Endothelial cell of umbilical vein (primary cell): ENCODE measurements around the gene TOMM34. TPM values are rescaled to one million over a fixed set of nuclear protein-coding genes. Genes with fewer than 3 reads are reported as not detected.

ENCODE experiments used
- BruUV-seq: library from RNA; stranded (reverse); fragments of 400-500 nt; replicated peaks from 2 replicates; lab custom pipeline; 2021; lab: Mats Ljungman, UMichigan
- CTCF ChIA-PET: fragments of 300-600, 350-600 bp; sonication (Branson Sonifier 250); formaldehyde crosslinking; loops from one replicate; lab custom pipeline; 2021; ENCODE audit warnings: antibody characterized with exemption, inconsistent platforms; lab: Charles Lee
- POLR2A ChIA-PET: fragments of 300-600, 350-600 bp; sonication (Branson Sonifier 250); formaldehyde crosslinking; loops from one replicate; lab custom pipeline; 2021; ENCODE audit warnings: antibody characterized with exemption, inconsistent platforms; lab: Charles Lee
- DNase-seq: peaks from one replicate; pipeline ENCODE4 v3.0.0-alpha.2; 2011; ENCODE audit warnings: low read depth, low spot score
- FAIRE-seq: peaks from 2 replicates; lab custom pipeline; 2011; peaks lifted over from hg19 to GRCh38; lab: Jason Lieb, UNC
- H2AFZ ChIP-seq: 2 replicates; pipeline ENCODE4 v1.6.0; 2012; ENCODE audit warnings: low read depth, low read length, control low read depth, inconsistent platforms
- H3K27ac ChIP-seq: 2 replicates; pipeline ENCODE4 v1.5.1; 2011; ENCODE audit warnings: low read depth, mild to moderate bottlenecking, control low read depth, low read length, moderate library complexity; ENCODE audit not compliant: insufficient read depth
- H3K27me3 ChIP-seq, 2 experiments: 2 replicates each; pipeline versions ENCODE4 v1.6.0 to v1.6.1; 2011; ENCODE audit warnings: low read length in 2 of 2, mixed read lengths in 1 of 2; ENCODE audit not compliant: control insufficient read depth in 2 of 2, insufficient read depth in 2 of 2
- H3K36me3 ChIP-seq, 2 experiments: 2 replicates in 1 of 2; 3 replicates in 1 of 2; pipeline ENCODE4 v1.5.1; 2011; ENCODE audit warnings: low read length in 2 of 2, mild to moderate bottlenecking in 1 of 2, moderate library complexity in 1 of 2; ENCODE audit not compliant: control insufficient read depth in 2 of 2, insufficient read depth in 2 of 2; ENCODE audit errors: extremely low read depth in 1 of 2
- H3K4me1 ChIP-seq: 3 replicates; pipeline ENCODE4 v1.5.1; 2011; ENCODE audit warnings: mild to moderate bottlenecking, low read length; ENCODE audit not compliant: control insufficient read depth, insufficient read depth; ENCODE audit errors: extremely low read depth
- H3K4me2 ChIP-seq: 2 replicates; pipeline ENCODE4 v1.6.1; 2011; ENCODE audit warnings: low read length, control low read depth, mixed read lengths; ENCODE audit not compliant: insufficient read depth
- H3K4me3 ChIP-seq, 3 experiments: fragments of 200-600 bp in 1 of 3; sonication (generic), shearing (Covaris generic) in 1 of 3; replicated peaks in 1 of 3; 2 replicates each; pipeline ENCODE4 v1.5.1; 2011 to 2016; ENCODE audit warnings: control low read depth in 3 of 3, low read length in 3 of 3, mild to moderate bottlenecking in 2 of 3, inconsistent platforms in 1 of 3, low read depth in 1 of 3, moderate library complexity in 1 of 3; ENCODE audit not compliant: insufficient read depth in 1 of 3
- H3K79me2 ChIP-seq: 2 replicates; pipeline ENCODE4 v1.6.0; 2012; ENCODE audit warnings: low read length, inconsistent platforms; ENCODE audit not compliant: control insufficient read depth, insufficient read depth
- H3K9ac ChIP-seq: replicated peaks from 2 replicates; pipeline ENCODE3; 2011; ENCODE audit warnings: low read length, control low read depth; ENCODE audit not compliant: insufficient read depth; ENCODE audit errors: extremely low read depth
- H3K9me1 ChIP-seq: replicated peaks from 3 replicates; pipeline ENCODE4 v1.6.0; 2011; ENCODE audit warnings: mild to moderate bottlenecking, low read length; ENCODE audit not compliant: control insufficient read depth, insufficient read depth; ENCODE audit errors: extremely low read depth
- H3K9me3 ChIP-seq: replicated peaks from 2 replicates; pipeline ENCODE4 v1.5.1; 2012; ENCODE audit warnings: low read length, inconsistent platforms; ENCODE audit not compliant: control insufficient read depth, insufficient read depth
- H4K20me1 ChIP-seq: replicated peaks from 2 replicates; pipeline ENCODE3; 2011; ENCODE audit warnings: mild to moderate bottlenecking, low read length; ENCODE audit not compliant: control insufficient read depth, insufficient read depth; ENCODE audit errors: extremely low read depth
- EZH2 ChIP-seq: IDR thresholded peaks from 2 replicates; pipeline ENCODE4 v1.6.1; 2012; ENCODE audit warnings: borderline replicate concordance, low read depth, mild to moderate bottlenecking, moderate library complexity, low read length, inconsistent platforms; ENCODE audit not compliant: severe bottlenecking
- FOS ChIP-seq: IDR thresholded peaks from 2 replicates; pipeline ENCODE4 v1.6.1; 2011; ENCODE audit warnings: mild to moderate bottlenecking, low read length, moderate library complexity, borderline replicate concordance; ENCODE audit not compliant: insufficient read depth
- GATA2 ChIP-seq: IDR thresholded peaks from 2 replicates; pipeline ENCODE4 v1.7.0; 2011; ENCODE audit warnings: low read depth, mild to moderate bottlenecking, moderate library complexity, mixed read lengths, low read length; ENCODE audit not compliant: insufficient read length, insufficient read depth
- JUN ChIP-seq: IDR thresholded peaks from 2 replicates; pipeline ENCODE4 v1.6.1; 2011; ENCODE audit warnings: borderline replicate concordance, low read depth; ENCODE audit not compliant: insufficient read length, insufficient read depth
- MYC ChIP-seq: IDR thresholded peaks from one replicate; pipeline ENCODE4 v1.6.1; 2011; ENCODE audit warnings: mild to moderate bottlenecking, low read depth, low read length
- POLR2A ChIP-seq: IDR thresholded peaks from 2 replicates; pipeline ENCODE4 v1.6.1; 2012; ENCODE audit warnings: low read depth, mild to moderate bottlenecking, control low read depth, low read length
- POLR2AphosphoS5 ChIP-seq: IDR thresholded peaks from 2 replicates; pipeline ENCODE4 v1.6.1; 2012; ENCODE audit warnings: low read depth, mild to moderate bottlenecking, control low read depth, low read length, moderate library complexity; ENCODE audit not compliant: insufficient read depth
- dilution Hi-C: fragments of 300-500 bp; cut with MboI; formaldehyde crosslinking; loops from one replicate; pipeline ENCODE4 v1.15.0; 2019; ENCODE audit warnings: low sequenced_read_pairs; ENCODE audit not compliant: extremely low pct_ligation_motif_present
- intact Hi-C: fragments of 100-400 bp; cut with micrococcal nuclease; formaldehyde crosslinking; loops from one replicate; pipeline ENCODE4 v1.10.0; 2022
- polyA plus RNA-seq, 4 experiments: library from polyadenylated mRNA; depleted of rRNA in 3 of 4; stranded (reverse) in 3 of 4; unstranded in 1 of 4; fragments of >200 nt; gene quantifications; 2 replicates each; pipeline versions ENCODE4 v1.2.1 to v1.2.3, GENCODE V29; 2011 to 2012; ENCODE audit warnings: missing spikeins in 1 of 4
- total RNA-seq: library from RNA; stranded (reverse); gene quantifications from 2 replicates; pipeline ENCODE4 v1.2.3, GENCODE V29; 2021
- TF ChIP-seq, protein P1 (sequence below), 2 donors: IDR thresholded peaks; 1 replicate in 1 of 2; 2 replicates in 1 of 2; pipeline ENCODE4 v1.5.1; 2011; ENCODE audit warnings: low read length in 2 of 2, mild to moderate bottlenecking in 2 of 2, moderate library complexity in 2 of 2, control low read depth in 1 of 2, inconsistent platforms in 1 of 2, low read depth in 1 of 2; ENCODE audit not compliant: insufficient read depth in 1 of 2; ENCODE audit errors: extremely low read depth in 1 of 2
- TF ChIP-seq, protein P2 (sequence below): IDR thresholded peaks from 2 replicates; pipeline ENCODE4 v1.6.1; 2011; ENCODE audit not compliant: insufficient read depth, insufficient read length

Gene TOMM34
- total and polyA plus RNA-seq, 2 donors (not counting 3 experiments of a cell fraction or from before 2014, with no cell fraction given): 36.3 to 44.2 TPM

GRCh38 chr20:44942264-44942973 is 17.8 kb downstream of the TOMM34 start:
- no peak overlapping the region for H3K9ac ChIP-seq
- intact Hi-C loops (no loop called here), dilution Hi-C loops (no loop called here)
- peaks cover 2% of the 10 kb centered on the region for H3K79me2 ChIP-seq
- H3K27me3 ChIP-seq: no peaks in the 10 kb centered on the region
- no peak overlapping the region for H2AFZ ChIP-seq
- TSS peak; percentile 59 for BruUV-seq
- FAIRE-seq (no peak), DNase-seq (no peak)
- no peak overlapping the region for H3K27ac ChIP-seq
- H4K20me1 ChIP-seq: no peaks in the 10 kb centered on the region
- no peak overlapping the region for H3K4me2 ChIP-seq
- H3K9me3 ChIP-seq: no peaks in the 10 kb centered on the region
- peaks cover 16 to 29% of the 10 kb centered on the region in 2 experiments for H3K36me3 ChIP-seq
- CTCF ChIA-PET: interaction anchor here (1.2 to 1.5 kb wide), 2 partner anchors 10 to 54 kb away, joined by 4 to 7 read pairs; no protein-coding TSS in a partner anchor
- H3K4me1 ChIP-seq: peaks cover 12% of the 10 kb centered on the region
- TF ChIP-seq EZH2 (no peak), GATA2 (no peak), POLR2AphosphoS5 (no peak), MYC (no peak), JUN (no peak), FOS (no peak), POLR2A (no peak)
- TF ChIP-seq, protein P1, sequence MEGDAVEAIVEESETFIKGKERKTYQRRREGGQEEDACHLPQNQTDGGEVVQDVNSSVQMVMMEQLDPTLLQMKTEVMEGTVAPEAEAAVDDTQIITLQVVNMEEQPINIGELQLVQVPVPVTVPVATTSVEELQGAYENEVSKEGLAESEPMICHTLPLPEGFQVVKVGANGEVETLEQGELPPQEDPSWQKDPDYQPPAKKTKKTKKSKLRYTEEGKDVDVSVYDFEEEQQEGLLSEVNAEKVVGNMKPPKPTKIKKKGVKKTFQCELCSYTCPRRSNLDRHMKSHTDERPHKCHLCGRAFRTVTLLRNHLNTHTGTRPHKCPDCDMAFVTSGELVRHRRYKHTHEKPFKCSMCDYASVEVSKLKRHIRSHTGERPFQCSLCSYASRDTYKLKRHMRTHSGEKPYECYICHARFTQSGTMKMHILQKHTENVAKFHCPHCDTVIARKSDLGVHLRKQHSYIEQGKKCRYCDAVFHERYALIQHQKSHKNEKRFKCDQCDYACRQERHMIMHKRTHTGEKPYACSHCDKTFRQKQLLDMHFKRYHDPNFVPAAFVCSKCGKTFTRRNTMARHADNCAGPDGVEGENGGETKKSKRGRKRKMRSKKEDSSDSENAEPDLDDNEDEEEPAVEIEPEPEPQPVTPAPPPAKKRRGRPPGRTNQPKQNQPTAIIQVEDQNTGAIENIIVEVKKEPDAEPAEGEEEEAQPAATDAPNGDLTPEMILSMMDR (IDR thresholded peaks at IDR 0.05; ENCODE audit: extremely low read depth in 1 of 2, insufficient read depth in 1 of 2, low read depth in 1 of 2, low read length in 2 of 2): no peak
- TF ChIP-seq, protein P2, sequence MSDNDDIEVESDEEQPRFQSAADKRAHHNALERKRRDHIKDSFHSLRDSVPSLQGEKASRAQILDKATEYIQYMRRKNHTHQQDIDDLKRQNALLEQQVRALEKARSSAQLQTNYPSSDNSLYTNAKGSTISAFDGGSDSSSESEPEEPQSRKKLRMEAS: no peak
- H3K9me1 ChIP-seq: no peaks in the 10 kb centered on the region
- no peak overlapping the region for H3K4me3 ChIP-seq
- POLR2A ChIA-PET: no interaction called here
